H1 (cell line): Measurements from ENCODE around the gene PNMA1. TPM values are rescaled to one million over a fixed set of nuclear protein-coding genes. Genes with fewer than 3 reads are reported as not detected.

Experiments
- CTCF ChIA-PET: fragments of 300-600 bp; sonication (Branson Sonifier 250); formaldehyde crosslinking; loops from one replicate; lab custom pipeline; 2021; ENCODE audit not compliant: partially characterized antibody; lab: Charles Lee
- POLR2A ChIA-PET: fragments of 300-600 bp; sonication (Branson Sonifier 250); formaldehyde crosslinking; loops from one replicate; lab custom pipeline; 2021; ENCODE audit warnings: inconsistent platforms; ENCODE audit not compliant: partially characterized antibody; lab: Charles Lee
- DNase-seq, 2 experiments: peaks; one replicate each; pipeline versions ENCODE4 v3.0.0 to v3.0.0-alpha.2; 2010 to 2022; ENCODE audit warnings: low spot score in 2 of 2, low read depth in 1 of 2, mixed read lengths in 1 of 2
- FAIRE-seq: peaks from 2 replicates; lab custom pipeline; 2011; peaks lifted over from hg19 to GRCh38; lab: Jason Lieb, UNC
- H2AFZ ChIP-seq: 2 replicates; pipeline ENCODE4 v1.8.1; 2012; ENCODE audit warnings: low read length, inconsistent platforms
- H2AK5ac ChIP-seq: 2 replicates; pipeline ENCODE4 v1.6.1; 2013; ENCODE audit warnings: low read depth, low read length
- H2BK120ac ChIP-seq: replicated peaks from 2 replicates; pipeline ENCODE3; 2013; ENCODE audit warnings: low read depth, low read length, inconsistent platforms
- H2BK12ac ChIP-seq: 2 replicates; pipeline ENCODE4 v1.6.1; 2013; ENCODE audit warnings: low read depth, low read length
- H2BK15ac ChIP-seq: 2 replicates; pipeline ENCODE4 v1.6.1; 2013; ENCODE audit warnings: low read length
- H2BK20ac ChIP-seq: 2 replicates; pipeline ENCODE4 v1.6.1; 2013; ENCODE audit warnings: low read length
- H2BK5ac ChIP-seq: 2 replicates; pipeline ENCODE4 v1.6.1; 2013; ENCODE audit warnings: low read depth, low read length
- H3K14ac ChIP-seq: 2 replicates; pipeline ENCODE4 v1.6.1; 2013; ENCODE audit warnings: inconsistent platforms; ENCODE audit not compliant: insufficient read length
- H3K18ac ChIP-seq: 2 replicates; pipeline ENCODE4 v1.6.1; 2013; ENCODE audit warnings: low read length; ENCODE audit errors: extremely low read depth
- H3K23ac ChIP-seq: 2 replicates; pipeline ENCODE4 v1.6.1; 2013; ENCODE audit warnings: inconsistent platforms; ENCODE audit not compliant: insufficient read length
- H3K23me2 ChIP-seq: 2 replicates; pipeline ENCODE4 v1.6.1; 2013; ENCODE audit warnings: low read depth, low read length
- H3K27ac ChIP-seq: 2 replicates; pipeline ENCODE4 v1.6.1; 2011; ENCODE audit warnings: low read depth, low read length, inconsistent platforms
- H3K27me3 ChIP-seq, 4 experiments: replicated peaks in 1 of 4; 1 replicate in 1 of 4; 2 replicates in 3 of 4; pipeline versions ENCODE4 v1.6.1 to v1.8.1; 2011 to 2013; ENCODE audit warnings: low read length in 3 of 4, mild to moderate bottlenecking in 3 of 4, inconsistent platforms in 2 of 4, mixed read lengths in 2 of 4, moderate library complexity in 1 of 4; ENCODE audit not compliant: control insufficient read depth in 3 of 4, insufficient read depth in 3 of 4; ENCODE audit errors: extremely low read depth in 1 of 4
- H3K36me3 ChIP-seq, 4 experiments: 2 replicates each; pipeline versions ENCODE4 v1.6.1 to v1.8.1; 2011 to 2013; ENCODE audit warnings: mild to moderate bottlenecking in 4 of 4, low read length in 3 of 4, moderate library complexity in 2 of 4, control low read depth in 1 of 4, inconsistent platforms in 1 of 4; ENCODE audit not compliant: insufficient read depth in 4 of 4, control insufficient read depth in 2 of 4
- H3K4ac ChIP-seq: replicated peaks from 2 replicates; pipeline ENCODE3; 2013; ENCODE audit warnings: low read length, low read depth, mixed read lengths, inconsistent platforms; ENCODE audit not compliant: insufficient read length
- H3K4me1 ChIP-seq, 4 experiments: replicated peaks in 1 of 4; 1 replicate in 1 of 4; 2 replicates in 3 of 4; pipeline versions ENCODE4 v1.6.1 to v1.8.1; 2011 to 2013; ENCODE audit warnings: low read length in 3 of 4, inconsistent platforms in 2 of 4, mixed read lengths in 1 of 4; ENCODE audit not compliant: insufficient read depth in 4 of 4, control insufficient read depth in 3 of 4
- H3K4me2 ChIP-seq, 2 experiments: 2 replicates each; pipeline versions ENCODE4 v1.6.1 to v1.8.1; 2011 to 2013; ENCODE audit warnings: low read depth in 2 of 2, low read length in 2 of 2, control low read depth in 1 of 2, inconsistent platforms in 1 of 2, mild to moderate bottlenecking in 1 of 2; ENCODE audit not compliant: insufficient read depth in 1 of 2
- H3K4me3 ChIP-seq, 4 experiments: fragments of 200-600, 300-600 bp in 1 of 4; sonication (generic), shearing (Covaris generic), sonication (Bioruptor Twin) in 1 of 4; 2 replicates each; pipeline versions ENCODE4 v1.5.1 to v1.8.1; 2011 to 2016; ENCODE audit warnings: low read length in 4 of 4, low read depth in 3 of 4, control low read depth in 2 of 4, inconsistent platforms in 2 of 4, mild to moderate bottlenecking in 2 of 4, mixed read lengths in 1 of 4, moderate library complexity in 1 of 4; ENCODE audit not compliant: insufficient read depth in 2 of 4; ENCODE audit errors: extremely low read depth in 1 of 4
- H3K56ac ChIP-seq: replicated peaks from 2 replicates; pipeline ENCODE3; 2013; ENCODE audit warnings: low read depth, mild to moderate bottlenecking, mixed read lengths, low read length, inconsistent platforms; ENCODE audit not compliant: insufficient read length
- H3K79me1 ChIP-seq: 2 replicates; pipeline ENCODE4 v1.6.1; 2013; ENCODE audit warnings: low read depth, low read length, control low read depth
- H3K79me2 ChIP-seq, 2 experiments: 2 replicates each; pipeline versions ENCODE4 v1.6.1 to v1.8.1; 2012 to 2013; ENCODE audit warnings: low read length in 2 of 2, mild to moderate bottlenecking in 2 of 2, inconsistent platforms in 1 of 2; ENCODE audit not compliant: insufficient read depth in 2 of 2, control insufficient read depth in 1 of 2
- H3K9ac ChIP-seq, 4 experiments: replicated peaks in 1 of 4; 1 replicate in 1 of 4; 2 replicates in 3 of 4; pipeline versions ENCODE4 v1.6.1 to v1.8.1; 2011 to 2013; ENCODE audit warnings: low read depth in 3 of 4, low read length in 3 of 4, control low read depth in 2 of 4, mild to moderate bottlenecking in 2 of 4, moderate library complexity in 2 of 4, inconsistent platforms in 1 of 4; ENCODE audit errors: extremely low read depth in 1 of 4
- H3K9me3 ChIP-seq, 2 experiments: 2 replicates each; pipeline versions ENCODE4 v1.6.1 to v1.8.1; 2012 to 2013; ENCODE audit warnings: mild to moderate bottlenecking in 2 of 2, moderate library complexity in 2 of 2, control low read depth in 1 of 2, inconsistent platforms in 1 of 2, low read depth in 1 of 2, low read length in 1 of 2, mixed read lengths in 1 of 2; ENCODE audit not compliant: insufficient read depth in 2 of 2
- H4K20me1 ChIP-seq, 2 experiments: replicated peaks in 1 of 2; 2 replicates each; pipeline versions ENCODE3 to v1.8.1; 2011 to 2013; ENCODE audit warnings: inconsistent platforms in 2 of 2, low read length in 2 of 2, mild to moderate bottlenecking in 1 of 2; ENCODE audit not compliant: insufficient read depth in 2 of 2, control insufficient read depth in 1 of 2
- H4K5ac ChIP-seq: 2 replicates; pipeline ENCODE4 v1.6.1; 2013; ENCODE audit warnings: low read length, low read depth, mixed read lengths, inconsistent platforms; ENCODE audit not compliant: insufficient read length
- H4K8ac ChIP-seq: 2 replicates; pipeline ENCODE4 v1.8.0; 2013; ENCODE audit warnings: mild to moderate bottlenecking, moderate library complexity, low read length, inconsistent platforms; ENCODE audit not compliant: insufficient read depth; ENCODE audit errors: extremely low read depth
- H4K91ac ChIP-seq: replicated peaks from 2 replicates; pipeline ENCODE3; 2013; ENCODE audit warnings: low read length, mixed read lengths, inconsistent platforms; ENCODE audit not compliant: insufficient read length
- EGR1 ChIP-seq: IDR thresholded peaks from 2 replicates; pipeline ENCODE4 v1.6.1; 2011; ENCODE audit warnings: low read depth, low read length, borderline replicate concordance
- WGBS, 2 experiments: shearing (Covaris generic) in 1 of 2; methylation state at CpG; one replicate each; pipeline versions ENCODE4 v1.1.6 to v1.1.7; 2013 to 2015; ENCODE audit warnings: low lambda C conversion rate in 2 of 2, mixed read lengths in 2 of 2, inconsistent platforms in 1 of 2, low coverage in 1 of 2, missing lambda C conversion rate in 1 of 2; ENCODE audit not compliant: insufficient replicate concordance in 2 of 2, insufficient coverage in 1 of 2, insufficient read length in 1 of 2; ENCODE audit errors: extremely low coverage in 1 of 2, missing lambda C conversion rate in 1 of 2; 5-methylcytosine and 5-hydroxymethylcytosine counted together
- polyA plus RNA-seq, 7 experiments: library from polyadenylated mRNA; depleted of rRNA in 3 of 7; stranded (reverse) in 5 of 7; unstranded in 2 of 7; fragments of >200 nt in 5 of 7; fragments of 200-250 nt in 2 of 7; gene quantifications; 1 replicate in 5 of 7; 2 replicates in 1 of 7; 4 replicates in 1 of 7; pipeline versions ENCODE4 v1.2.1 to v1.2.3, GENCODE V29; 2011 to 2013; ENCODE audit warnings: missing spikeins in 2 of 7, mixed read lengths in 2 of 7
- total RNA-seq: library from RNA; stranded (reverse); fragmentation: NEBNext Ultra II Directional; extraction: Animal tissue kit (Norgen Biotek cat#: 25700); gene quantifications from 2 replicates; pipeline ENCODE4 v1.2.1, GENCODE V29; 2021

PNMA1 gene
- total and polyA plus RNA-seq, 2 of the 8 experiments (the other 6 are each of a cell fraction or from before 2014, with no cell fraction given): 15.8 to 52.7 TPM

GRCh38 chr14:73694083-73694482, 20.1 kb downstream of the PNMA1 start:
- H3K4me3 ChIP-seq: no peak overlapping the region
- no peaks in the 10 kb centered on the region for H3K27me3 ChIP-seq
- DNase-seq (no peak), FAIRE-seq (no peak)
- CTCF ChIA-PET: interaction anchor here (0.6 to 1.6 kb wide), 3 partner anchors 16 to 98 kb away, joined by 3 to 8 read pairs (median 5); no protein-coding TSS in a partner anchor
- no peak overlapping the region for H4K91ac ChIP-seq
- POLR2A ChIA-PET: interaction anchor here (0.7 kb wide), 1 partner anchor 50 kb away, joined by 3 read pairs; no protein-coding TSS in a partner anchor
- H3K27ac ChIP-seq: no peak overlapping the region
- WGBS, 2 experiments: 98% methylated on average over 2 of the region's 2 CpGs; no CpG with 5 or more reads in 1 of the 2 experiments
- H3K18ac ChIP-seq: no peak overlapping the region
- H2BK15ac ChIP-seq: no peak overlapping the region
- H3K23me2 ChIP-seq: no peaks in the 10 kb centered on the region
- H2AFZ ChIP-seq: no peak overlapping the region
- no peak overlapping the region for H2BK20ac ChIP-seq
- H2BK120ac ChIP-seq: no peak overlapping the region
- H3K4ac ChIP-seq: no peak overlapping the region
- H4K8ac ChIP-seq: no peak overlapping the region
- H3K23ac ChIP-seq: no peak overlapping the region
- no peak overlapping the region for H2BK5ac ChIP-seq
- H3K4me2 ChIP-seq: no peak overlapping the region
- peaks cover 0 to 3% (median 0%) of the 10 kb centered on the region in 4 experiments; a peak in 2 of 8 replicates for H3K36me3 ChIP-seq
- H4K20me1 ChIP-seq: no peaks in the 10 kb centered on the region
- TF ChIP-seq EGR1: no peak
- H4K5ac ChIP-seq: no peak overlapping the region
- H3K79me1 ChIP-seq: no peaks in the 10 kb centered on the region
- H3K79me2 ChIP-seq: no peaks in the 10 kb centered on the region
- no peaks in the 10 kb centered on the region for H3K4me1 ChIP-seq
- no peak overlapping the region for H3K9ac ChIP-seq
- H3K9me3 ChIP-seq: no peaks in the 10 kb centered on the region
- H2BK12ac ChIP-seq: no peak overlapping the region
- H2AK5ac ChIP-seq: no peak overlapping the region
- H3K56ac ChIP-seq: no peak overlapping the region
- H3K14ac ChIP-seq: no peak overlapping the region
